RWPE1 (cell line): ENCODE data around the gene LPAR2.

Source experiments
- CTCF ChIA-PET: fragments of 350-600 bp; sonication (Branson Sonifier 250); formaldehyde crosslinking; extraction: SDS; loops from one replicate; lab custom pipeline; 2021; lab: Yijun Ruan, JAX
- POLR2A ChIA-PET: fragments of 400-600 bp; formaldehyde crosslinking; extraction: SDS; loops from one replicate; lab custom pipeline; 2020; ENCODE audit warnings: antibody characterized with exemption; ENCODE audit not compliant: low non-redundant PET; lab: Yijun Ruan, JAX
- DNase-seq: peaks from one replicate; pipeline ENCODE4 v3.0.0; 2012; ENCODE audit warnings: low spot score
- H3K27ac ChIP-seq: fragments of 450-650 bp; 2 replicates; pipeline ENCODE4 v1.5.1; 2017
- TF ChIP-seq, protein P1 (sequence below): fragments of 450-650 bp; conservative IDR thresholded peaks from 2 replicates; pipeline ENCODE4 v1.5.1; 2017; ENCODE audit warnings: low read depth, mild to moderate bottlenecking

LPAR2 gene

DNA sequence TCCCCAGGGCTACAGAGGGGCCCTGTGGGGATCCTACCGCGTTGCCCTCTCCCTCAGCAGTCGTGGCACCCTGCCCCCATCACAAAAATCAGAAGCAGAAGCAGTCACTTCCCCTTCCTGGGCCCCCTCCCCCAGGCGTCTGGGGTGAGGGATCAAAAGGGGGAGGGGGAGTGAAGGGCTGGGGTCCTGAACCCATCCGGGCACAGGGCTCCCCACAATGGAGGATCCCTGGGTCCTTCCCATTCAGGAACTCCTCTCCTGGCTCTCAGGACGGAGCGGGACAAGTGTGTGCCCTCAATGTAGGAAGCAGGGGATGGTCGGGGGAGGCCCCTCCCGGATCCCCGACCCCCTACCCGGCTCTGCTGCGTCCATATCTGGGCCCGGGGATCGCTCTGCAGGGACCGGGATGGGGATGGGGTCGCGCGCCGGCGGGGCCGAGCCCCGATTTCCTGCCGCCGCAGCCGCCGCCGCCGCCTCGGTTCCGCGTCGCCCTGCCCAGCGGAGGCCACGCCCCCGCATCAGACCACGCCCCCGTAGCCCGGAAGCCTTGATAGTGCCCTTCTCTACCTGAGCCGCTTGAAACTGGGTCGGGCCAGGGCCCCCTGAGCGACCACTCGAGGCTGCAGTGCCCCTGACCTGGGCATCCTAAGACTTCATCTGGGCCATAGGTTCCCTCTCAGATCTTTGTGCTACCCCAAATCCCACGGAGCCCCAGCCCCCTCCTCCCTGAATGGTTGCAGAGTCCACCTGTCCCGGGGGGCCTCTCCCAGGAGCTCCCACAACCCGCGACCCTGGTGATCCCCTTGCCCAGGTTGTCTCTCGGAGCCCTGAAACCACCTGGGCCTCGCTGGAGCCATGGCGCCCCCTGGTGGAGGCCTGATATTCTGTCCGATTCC is 15.4 kb upstream of the LPAR2 start, which contains the start of gene GMIP:
GMIP (minus strand) TSS at position 500 of the 896 bp plus-strand sequence; CDS start at position 372, 128 bp downstream.
- H3K27ac ChIP-seq: peak within 1 kb of the TSS; percentile 79
- TF ChIP-seq, protein P1, sequence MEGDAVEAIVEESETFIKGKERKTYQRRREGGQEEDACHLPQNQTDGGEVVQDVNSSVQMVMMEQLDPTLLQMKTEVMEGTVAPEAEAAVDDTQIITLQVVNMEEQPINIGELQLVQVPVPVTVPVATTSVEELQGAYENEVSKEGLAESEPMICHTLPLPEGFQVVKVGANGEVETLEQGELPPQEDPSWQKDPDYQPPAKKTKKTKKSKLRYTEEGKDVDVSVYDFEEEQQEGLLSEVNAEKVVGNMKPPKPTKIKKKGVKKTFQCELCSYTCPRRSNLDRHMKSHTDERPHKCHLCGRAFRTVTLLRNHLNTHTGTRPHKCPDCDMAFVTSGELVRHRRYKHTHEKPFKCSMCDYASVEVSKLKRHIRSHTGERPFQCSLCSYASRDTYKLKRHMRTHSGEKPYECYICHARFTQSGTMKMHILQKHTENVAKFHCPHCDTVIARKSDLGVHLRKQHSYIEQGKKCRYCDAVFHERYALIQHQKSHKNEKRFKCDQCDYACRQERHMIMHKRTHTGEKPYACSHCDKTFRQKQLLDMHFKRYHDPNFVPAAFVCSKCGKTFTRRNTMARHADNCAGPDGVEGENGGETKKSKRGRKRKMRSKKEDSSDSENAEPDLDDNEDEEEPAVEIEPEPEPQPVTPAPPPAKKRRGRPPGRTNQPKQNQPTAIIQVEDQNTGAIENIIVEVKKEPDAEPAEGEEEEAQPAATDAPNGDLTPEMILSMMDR: peak; percentile 95
- ChIA-PET CTCF (interaction anchor here (0.6 to 2.3 kb wide), 19 partner anchors 9 to 1513 kb away, joined by 3 to 33 read pairs (median 4); no protein-coding TSS in a partner anchor), POLR2A (no interaction called here)
- peak; percentile 86 for DNase-seq

DNA sequence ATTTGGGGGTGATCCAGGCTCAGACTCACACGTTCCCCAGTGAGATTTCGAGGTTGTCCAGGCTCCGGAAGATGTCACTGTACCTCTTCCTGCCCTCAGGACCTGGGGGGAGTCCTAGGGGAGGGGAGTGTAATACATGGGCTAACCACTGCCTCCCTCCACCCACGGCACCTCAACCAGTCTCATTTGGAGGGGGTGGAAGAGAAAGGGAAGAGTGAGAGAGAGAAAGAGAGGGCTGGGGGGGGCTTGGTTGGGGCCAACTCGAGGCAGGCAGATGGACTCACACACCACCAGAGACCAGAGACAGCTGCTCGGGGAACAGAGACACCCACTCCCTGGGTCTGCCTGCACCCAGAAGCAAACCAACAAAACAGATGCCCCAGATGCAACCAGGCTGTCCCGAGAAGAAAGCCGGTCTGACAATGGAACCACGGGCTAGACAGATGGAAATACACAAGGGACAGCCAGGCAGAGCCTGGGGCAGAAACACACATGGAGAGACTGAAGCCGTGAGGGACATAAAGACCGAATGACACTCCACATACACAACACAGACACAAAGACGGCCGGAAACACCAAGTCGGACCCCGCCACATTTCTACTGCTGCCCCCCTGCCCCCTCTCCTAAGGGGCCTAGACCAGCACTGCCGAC is 14.6 kb upstream of the LPAR2 start:
- H3K27ac ChIP-seq: peak overlapping the region; percentile 79
- TF ChIP-seq, protein P1: no peak
- no peak for DNase-seq
- ChIA-PET POLR2A (no interaction called here), CTCF (interaction anchor here (0.7 to 2.3 kb wide), 2 partner anchors 16 to 110 kb away, joined by 3 to 33 read pairs; no protein-coding TSS in a partner anchor)

DNA sequence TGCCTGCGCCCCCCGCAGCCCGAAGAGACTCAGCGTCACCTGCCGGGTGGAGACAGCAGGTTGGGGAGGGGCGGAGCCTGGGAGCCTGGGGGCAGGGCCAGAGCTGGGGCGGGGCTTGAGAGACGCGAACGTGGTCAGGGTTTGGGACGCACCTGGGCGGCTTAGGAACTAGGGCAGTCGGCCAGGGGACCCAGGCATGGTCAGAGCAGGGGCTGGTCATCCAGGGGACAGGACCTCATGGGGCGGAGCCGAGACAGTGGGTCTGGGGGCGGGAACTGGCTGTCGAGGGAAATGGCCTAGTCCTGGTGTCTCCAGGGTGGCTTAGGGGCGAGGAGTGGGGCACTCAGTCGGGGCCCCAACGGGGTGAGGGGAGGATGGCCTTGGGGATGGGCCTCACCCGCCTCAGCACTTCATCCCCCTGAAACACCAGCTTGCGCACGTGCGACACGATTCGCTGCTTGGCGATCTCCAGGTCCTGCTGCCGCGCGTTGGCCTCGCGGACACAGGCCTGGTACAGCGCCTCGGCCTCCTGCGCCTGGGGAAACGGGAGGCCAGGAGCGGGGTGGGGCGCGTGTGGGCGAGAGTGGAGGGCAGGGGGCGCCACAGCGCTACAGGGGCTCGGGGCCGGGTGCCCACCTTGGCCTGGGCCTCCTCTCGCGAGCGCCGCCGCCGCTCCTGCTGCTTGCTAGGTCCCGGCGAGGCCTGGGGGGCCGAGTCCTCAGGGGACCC is 9.7 kb upstream of the LPAR2 start:
- ChIA-PET POLR2A (no interaction called here), CTCF (no interaction called here)
- TF ChIP-seq, protein P1: no peak
- DNase-seq: no peak
- no peak overlapping the region for H3K27ac ChIP-seq

DNA sequence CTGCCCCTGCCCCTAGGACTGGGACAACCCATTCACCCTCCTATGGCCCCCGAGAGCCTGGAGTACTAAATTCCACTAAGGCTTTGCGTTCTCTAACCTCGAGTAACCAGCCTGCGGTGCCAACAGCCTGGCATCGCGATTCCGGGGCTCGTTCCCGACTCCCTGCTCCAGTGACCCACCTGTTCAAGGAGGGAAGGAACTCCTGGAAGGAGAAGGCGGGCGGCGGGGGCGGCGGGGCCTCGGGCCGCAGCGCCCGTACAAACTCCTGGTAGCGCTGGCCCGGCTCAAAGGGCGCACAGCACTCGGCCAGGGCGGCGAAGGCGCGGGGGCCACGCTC is 9.1 kb upstream of the LPAR2 start:
- H3K27ac ChIP-seq: peak overlapping the region; percentile 10; the same call in 1 of the 2 replicates
- DNase-seq: no peak
- CTCF ChIA-PET: no interaction called here
- POLR2A ChIA-PET: no interaction called here
- TF ChIP-seq, protein P1: no peak

DNA sequence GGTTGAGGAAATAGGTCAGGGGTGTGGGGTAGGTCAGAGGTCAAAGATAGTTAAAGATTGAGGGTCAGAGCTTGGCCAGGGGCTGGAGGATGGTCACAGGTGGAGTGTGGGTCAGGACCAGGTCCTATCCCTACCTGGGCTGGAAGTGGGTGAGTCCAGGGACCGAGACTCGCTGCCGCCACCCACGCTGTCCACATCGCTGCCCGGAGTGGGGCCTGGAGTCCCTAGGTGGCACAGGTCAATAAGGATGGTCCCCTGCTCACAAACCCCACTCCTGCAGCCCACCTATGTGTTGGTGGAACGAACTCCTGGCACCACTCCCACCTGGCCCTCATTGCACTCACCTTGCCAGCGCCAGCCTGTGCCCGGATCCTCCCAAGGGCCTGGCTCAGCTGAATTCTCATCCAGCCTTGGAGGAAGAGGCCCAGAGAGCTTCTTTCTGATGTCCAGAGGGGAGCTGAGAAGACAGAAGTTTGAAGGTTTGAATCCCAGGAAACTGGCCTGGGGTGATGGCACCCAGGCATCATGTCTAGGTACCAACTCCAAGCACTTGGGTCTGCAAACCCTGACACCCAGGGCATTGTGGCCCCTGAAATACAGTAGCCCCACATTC is 8.7 kb upstream of the LPAR2 start:
- ChIA-PET CTCF (no interaction called here), POLR2A (no interaction called here)
- peak overlapping the region; percentile 10 for H3K27ac ChIP-seq
- DNase-seq: no peak
- TF ChIP-seq, protein P1: no peak

DNA sequence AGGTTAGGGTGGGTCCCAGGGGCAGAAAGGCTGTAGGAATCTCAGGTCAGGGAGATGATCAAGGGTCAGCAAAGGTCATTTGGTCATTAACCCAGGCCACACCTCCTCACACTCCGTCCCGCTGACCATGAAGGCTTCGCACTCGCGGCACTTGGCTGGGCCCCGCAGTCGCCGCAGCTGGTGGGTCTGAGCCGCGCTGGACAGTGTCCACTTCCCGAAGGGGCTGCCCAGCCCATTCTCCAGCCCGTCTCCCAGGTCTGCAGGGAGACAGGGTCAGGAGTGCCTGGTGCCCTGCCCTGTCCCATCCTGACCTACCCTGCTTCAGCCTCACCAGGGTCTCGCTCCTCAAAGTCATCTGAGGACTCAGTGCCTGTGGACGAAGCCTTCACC is 7.3 kb upstream of the LPAR2 start:
- DNase-seq: no peak
- ChIA-PET CTCF (interaction anchor here (0.8 to 1.1 kb wide), 2 partner anchors 77 to 103 kb away, joined by 3 to 8 read pairs; no protein-coding TSS in a partner anchor), POLR2A (no interaction called here)

More for the DNA sequence above, 7.3 kb upstream of the LPAR2 start:
- no peak overlapping the region for H3K27ac ChIP-seq
- TF ChIP-seq, protein P1: no peak
